OCI-LY1 (cell line): Measurements from ENCODE around the gene RAI2.

Source experiments
- H2AFZ ChIP-seq: fragments of 200-600 bp; sonication (generic), shearing (Covaris generic); 2 replicates; pipeline ENCODE4 v1.6.0; 2014; ENCODE audit warnings: antibody characterized with exemption, mild to moderate bottlenecking, low read length
- H3F3A ChIP-seq: fragments of 200-600 bp; sonication (generic), shearing (Covaris generic); 2 replicates; pipeline ENCODE4 v1.6.0; 2014; ENCODE audit warnings: mild to moderate bottlenecking, antibody characterized with exemption, low read length, moderate library complexity; ENCODE audit not compliant: insufficient read depth
- H3K27ac ChIP-seq: fragments of 200-600 bp; sonication (generic); 2 replicates; pipeline ENCODE4 v1.5.1; 2014; ENCODE audit warnings: low read length, mixed run types, mild to moderate bottlenecking, low read depth; ENCODE audit not compliant: poor library complexity, severe bottlenecking
- H3K27me3 ChIP-seq: fragments of 200-600 bp; sonication (generic); 2 replicates; pipeline ENCODE4 v1.6.0; 2014; ENCODE audit warnings: antibody characterized with exemption, mild to moderate bottlenecking, low read length, moderate library complexity; ENCODE audit not compliant: insufficient read depth
- H3K36me3 ChIP-seq: fragments of 200-600 bp; sonication (generic); 2 replicates; pipeline ENCODE4 v1.6.1; 2014; ENCODE audit warnings: mild to moderate bottlenecking, antibody characterized with exemption, low read length, moderate library complexity, mixed read lengths; ENCODE audit not compliant: insufficient read depth
- H3K4me1 ChIP-seq: fragments of 200-600 bp; sonication (generic); 2 replicates; pipeline ENCODE4 v1.5.1; 2014; ENCODE audit warnings: mild to moderate bottlenecking, low read length, moderate library complexity; ENCODE audit not compliant: insufficient read depth, severe bottlenecking
- H3K4me2 ChIP-seq: fragments of 200-600 bp; sonication (generic), shearing (Covaris generic); 2 replicates; pipeline ENCODE4 v1.6.1; 2014; ENCODE audit warnings: low read length
- H3K4me3 ChIP-seq: fragments of 200-600 bp; sonication (generic); 2 replicates; pipeline ENCODE4 v1.5.1; 2014; ENCODE audit warnings: low read length, low read depth, mild to moderate bottlenecking, mixed read lengths; ENCODE audit not compliant: poor library complexity, severe bottlenecking
- H3K79me2 ChIP-seq: fragments of 200-600 bp; shearing (Covaris generic); 2 replicates; pipeline ENCODE4 v1.6.1; 2016; ENCODE audit warnings: mixed run types, low read length, mixed read lengths; ENCODE audit not compliant: insufficient read depth
- H3K9ac ChIP-seq: fragments of 200-600 bp; sonication (generic), shearing (Covaris generic); 2 replicates; pipeline ENCODE4 v1.6.1; 2014; ENCODE audit warnings: mild to moderate bottlenecking, low read length, mixed read lengths
- H3K9me2 ChIP-seq: fragments of 200-600 bp; sonication (generic), shearing (Covaris generic); 2 replicates; pipeline ENCODE4 v1.6.1; 2014; ENCODE audit warnings: low read depth, mild to moderate bottlenecking, low read length, mixed read lengths
- H3K9me3 ChIP-seq: fragments of 200-600 bp; shearing (Covaris generic); 2 replicates; pipeline ENCODE4 v1.6.1; 2014; ENCODE audit warnings: low read length, mixed read lengths
- H4K20me1 ChIP-seq: fragments of 200-600 bp; sonication (generic), shearing (Covaris generic); 2 replicates; pipeline ENCODE4 v1.6.0; 2016; ENCODE audit warnings: mild to moderate bottlenecking, low read length; ENCODE audit not compliant: insufficient read depth
- CTCF ChIP-seq: fragments of 200-600 bp; sonication (generic), shearing (Covaris generic); IDR thresholded peaks from 2 replicates; pipeline ENCODE4 v1.5.1; 2017; ENCODE audit warnings: mild to moderate bottlenecking, antibody characterized with exemption, low read length, moderate library complexity, mixed read lengths
- EZH2 ChIP-seq: fragments of 200-600 bp; sonication (generic), shearing (Covaris generic); IDR thresholded peaks from 2 replicates; pipeline ENCODE4 v1.8.0; 2017; ENCODE audit warnings: borderline replicate concordance, mixed run types, mild to moderate bottlenecking, antibody characterized with exemption, low read length, moderate library complexity, mixed read lengths

The RAI2 gene

GRCh38 chrX:17812763-17813162, 48.3 kb downstream of the RAI2 start:
- no peaks in the 10 kb centered on the region for H3K9me3 ChIP-seq
- H3K36me3 ChIP-seq = no peaks in the 10 kb centered on the region
- no peaks in the 10 kb centered on the region for H3K4me1 ChIP-seq
- no peaks in the 10 kb centered on the region for H3K79me2 ChIP-seq
- no peaks in the 10 kb centered on the region for H3K27me3 ChIP-seq
- no peak overlapping the region for H3K9ac ChIP-seq
- TF ChIP-seq CTCF (peak; percentile 46), EZH2 (no peak)
- no peak overlapping the region for H3K27ac ChIP-seq
- H2AFZ ChIP-seq = no peak overlapping the region
- no peaks in the 10 kb centered on the region for H4K20me1 ChIP-seq
- no peaks in the 10 kb centered on the region for H3K9me2 ChIP-seq
- H3K4me2 ChIP-seq = no peak overlapping the region
- no peaks in the 10 kb centered on the region for H3F3A ChIP-seq
- no peak overlapping the region for H3K4me3 ChIP-seq

- H3K4me3 ChIP-seq = no peak overlapping the region
- no peaks in the 10 kb centered on the region for H3K4me1 ChIP-seq
- no peaks in the 10 kb centered on the region for H3K9me2 ChIP-seq
- H3K36me3 ChIP-seq = no peaks in the 10 kb centered on the region
- H3K9me3 ChIP-seq = no peaks in the 10 kb centered on the region
- H3K4me2 ChIP-seq = no peak overlapping the region
- H4K20me1 ChIP-seq = no peaks in the 10 kb centered on the region
- H3K9ac ChIP-seq = no peak overlapping the region
- H2AFZ ChIP-seq = no peak overlapping the region
- H3F3A ChIP-seq = no peaks in the 10 kb centered on the region
- TF ChIP-seq EZH2 (no peak), CTCF (no peak)
- H3K27ac ChIP-seq = no peak overlapping the region
- H3K79me2 ChIP-seq = no peaks in the 10 kb centered on the region
- H3K27me3 ChIP-seq = no peaks in the 10 kb centered on the region
Observed at GRCh38 chrX:17809984-17810383, 51.1 kb downstream of the RAI2 start.

- Histone ChIP-seq H3K27ac (no peak overlapping the region), H3K79me2 (no peaks in the 10 kb centered on the region), H3K4me1 (no peaks in the 10 kb centered on the region), H3K4me3 (no peak overlapping the region), H3K9me2 (no peaks in the 10 kb centered on the region), H3K9ac (no peak overlapping the region), H3F3A (no peaks in the 10 kb centered on the region), H4K20me1 (no peaks in the 10 kb centered on the region), H3K4me2 (no peak overlapping the region), H3K9me3 (no peaks in the 10 kb centered on the region), H3K27me3 (no peaks in the 10 kb centered on the region), H3K36me3 (no peaks in the 10 kb centered on the region), H2AFZ (no peak overlapping the region)
- TF ChIP-seq EZH2 (no peak), CTCF (no peak)
Observed at GRCh38 chrX:17809273-17809672, 51.8 kb downstream of the RAI2 start.
